Epithelial cell of esophagus (primary cell): ENCODE results near the gene EI24.
"Not testable (repeated sequence)": the region's sequence is repeated elsewhere in the genome, so short reads cannot be mapped to it uniquely, and the experiment has no call there.

ENCODE experiments used
- DNase-seq: peaks from one replicate; pipeline ENCODE4 v3.0.0; 2010; ENCODE audit warnings: low read depth
- H3K4me3 ChIP-seq: 2 replicates; pipeline ENCODE4 v1.5.1; 2011; ENCODE audit warnings: mild to moderate bottlenecking, low read length, control low read depth
- CTCF ChIP-seq: IDR thresholded peaks from 2 replicates; pipeline ENCODE4 v1.5.1; 2011; ENCODE audit warnings: low read depth, mild to moderate bottlenecking, low read length, control low read depth, inconsistent platforms; ENCODE audit not compliant: insufficient read depth; ENCODE audit errors: missing control alignments

The EI24 gene

GRCh38 chr11:125568970-125569914 lies at the start of gene EI24:
EI24 (plus strand) TSS chr11:125569477; CDS start chr11:125572528, 3,051 bp downstream.
- peak within 1 kb of the TSS; percentile 85 for H3K4me3 ChIP-seq
- TF ChIP-seq CTCF: peak; percentile 52
- peak; percentile 94 for DNase-seq

GRCh38 chr11:125519860-125520834 lies 49.1 kb upstream of the EI24 start:
- no peak for TF ChIP-seq CTCF
- no peak overlapping the region for H3K4me3 ChIP-seq
- DNase-seq: no peak

GRCh38 chr11:125525303-125525702 lies 44.0 kb upstream of the EI24 start:
- no peak for TF ChIP-seq CTCF
- H3K4me3 ChIP-seq: no peak overlapping the region

GRCh38 chr11:125532668-125533067 lies 36.6 kb upstream of the EI24 start:
- no peak overlapping the region for H3K4me3 ChIP-seq
- DNase-seq: no peak
- no peak for TF ChIP-seq CTCF

More at GRCh38 chr11:125525303-125525702, 44.0 kb upstream of the EI24 start:
- DNase-seq: no peak

- DNase-seq: no peak
- H3K4me3 ChIP-seq: no peak overlapping the region
- no peak for TF ChIP-seq CTCF
These were observed 33.7 kb upstream of the EI24 start for GRCh38 chr11:125535585-125535984.

- H3K4me3 ChIP-seq: not testable (repeated sequence)
These were observed 32.4 kb upstream of the EI24 start for GRCh38 chr11:125536834-125537233.

GRCh38 chr11:125542709-125543108 lies 26.6 kb upstream of the EI24 start:
- no peak overlapping the region for H3K4me3 ChIP-seq
- no peak for DNase-seq
- no peak for TF ChIP-seq CTCF

More at GRCh38 chr11:125536834-125537233, 32.4 kb upstream of the EI24 start:
- not testable (repeated sequence) for DNase-seq
